Activated gamma-delta T cell (primary cell): ENCODE measurements around the gene XIRP2.

Experiments used
- DNase-seq: peaks from one replicate; lab custom pipeline; 2025; lab: John Stamatoyannopoulos, UW
- total RNA-seq, 2 donors: gene quantifications; one replicate each; lab custom pipeline; 2026; lab: John Stamatoyannopoulos, UW

The XIRP2 gene
- 0 to 0.57 reads per million in 2 donors for total RNA-seq

- no peak for DNase-seq
These were observed at the start of gene XIRP2 for GRCh38 chr2:166888180-166888579. Gene XIRP2 (plus strand): TSS chr2:166888480. CDS start chr2:166903483, 15,003 bp downstream.

- no peak for DNase-seq
These were observed 47.1 kb upstream of the XIRP2 start for GRCh38 chr2:166841152-166841551.

GRCh38 chr2:166841679-166842078, 46.6 kb upstream of the XIRP2 start:
- no peak for DNase-seq

- no peak for DNase-seq
These were observed 44.2 kb upstream of the XIRP2 start for GRCh38 chr2:166844111-166844510.

GRCh38 chr2:166862468-166863132, 25.7 kb upstream of the XIRP2 start:
- no peak for DNase-seq

- no peak for DNase-seq
These were observed 20.3 kb upstream of the XIRP2 start for GRCh38 chr2:166867874-166868514.

- no peak for DNase-seq
These were observed 17.9 kb upstream of the XIRP2 start for GRCh38 chr2:166870346-166870745.

GRCh38 chr2:166881177-166881576, 7.1 kb upstream of the XIRP2 start:
- DNase-seq = no peak

GRCh38 chr2:166882851-166883250, 5.4 kb upstream of the XIRP2 start:
- DNase-seq = no peak

- DNase-seq = no peak
These were observed 3.4 kb downstream of the XIRP2 start for GRCh38 chr2:166891727-166892126.

- DNase-seq = no peak
These were observed 4.1 kb downstream of the XIRP2 start for GRCh38 chr2:166892397-166892796.

- no peak for DNase-seq
These were observed 7.0 kb downstream of the XIRP2 start for GRCh38 chr2:166895243-166895642.

GRCh38 chr2:166897666-166898065, 9.4 kb downstream of the XIRP2 start:
- DNase-seq = no peak

GRCh38 chr2:166899676-166900075, 11.4 kb downstream of the XIRP2 start:
- DNase-seq = no peak

- no peak for DNase-seq
These were observed 12.4 kb downstream of the XIRP2 start for GRCh38 chr2:166900700-166901099.

- DNase-seq = no peak
These were observed 13.1 kb downstream of the XIRP2 start for GRCh38 chr2:166901336-166901735.

- DNase-seq = no peak
These were observed 28.7 kb downstream of the XIRP2 start for GRCh38 chr2:166916987-166917386.

GRCh38 chr2:166917415-166917814, 29.1 kb downstream of the XIRP2 start:
- DNase-seq = no peak

GRCh38 chr2:166921261-166921896, 33.1 kb downstream of the XIRP2 start:
- DNase-seq = no peak

- no peak for DNase-seq
These were observed 36.7 kb downstream of the XIRP2 start for GRCh38 chr2:166924967-166925366.

GRCh38 chr2:166926657-166927056, 38.4 kb downstream of the XIRP2 start:
- DNase-seq = no peak

- DNase-seq = no peak
These were observed 43.8 kb downstream of the XIRP2 start for GRCh38 chr2:166932032-166932431.

GRCh38 chr2:166934817-166935216, 46.5 kb downstream of the XIRP2 start:
- no peak for DNase-seq
